ENCODE measurements around the gene RCBTB1. TPM values are rescaled to one million over a fixed set of nuclear protein-coding genes. Genes with fewer than 3 reads are reported as not detected.
A peak's percentile ranks its signal among the peaks of the same experiment; 100 is the strongest.
"Not testable (repeated sequence)": the region's sequence is repeated elsewhere in the genome, so short reads cannot be mapped to it uniquely, and the experiment has no call there.

Gene RCBTB1
- total RNA-seq, result 10 to 100 TPM; 12.9 to 13.0 TPM
- long read RNA-seq, donor 1, full-length matches to known transcripts, result 5 of 9 reads
- long read RNA-seq, donor 1, partial matches to known transcripts, result 0 of 9 reads
- long read RNA-seq, donor 1, other reads (novel, unspliced or antisense), result 4 of 9 reads
- long read RNA-seq, donor 2, full-length matches to known transcripts, result 2 of 5 reads
- long read RNA-seq, donor 2, partial matches to known transcripts, result 1 of 5 reads
- long read RNA-seq, donor 2, other reads (novel, unspliced or antisense), result 2 of 5 reads

DNA sequence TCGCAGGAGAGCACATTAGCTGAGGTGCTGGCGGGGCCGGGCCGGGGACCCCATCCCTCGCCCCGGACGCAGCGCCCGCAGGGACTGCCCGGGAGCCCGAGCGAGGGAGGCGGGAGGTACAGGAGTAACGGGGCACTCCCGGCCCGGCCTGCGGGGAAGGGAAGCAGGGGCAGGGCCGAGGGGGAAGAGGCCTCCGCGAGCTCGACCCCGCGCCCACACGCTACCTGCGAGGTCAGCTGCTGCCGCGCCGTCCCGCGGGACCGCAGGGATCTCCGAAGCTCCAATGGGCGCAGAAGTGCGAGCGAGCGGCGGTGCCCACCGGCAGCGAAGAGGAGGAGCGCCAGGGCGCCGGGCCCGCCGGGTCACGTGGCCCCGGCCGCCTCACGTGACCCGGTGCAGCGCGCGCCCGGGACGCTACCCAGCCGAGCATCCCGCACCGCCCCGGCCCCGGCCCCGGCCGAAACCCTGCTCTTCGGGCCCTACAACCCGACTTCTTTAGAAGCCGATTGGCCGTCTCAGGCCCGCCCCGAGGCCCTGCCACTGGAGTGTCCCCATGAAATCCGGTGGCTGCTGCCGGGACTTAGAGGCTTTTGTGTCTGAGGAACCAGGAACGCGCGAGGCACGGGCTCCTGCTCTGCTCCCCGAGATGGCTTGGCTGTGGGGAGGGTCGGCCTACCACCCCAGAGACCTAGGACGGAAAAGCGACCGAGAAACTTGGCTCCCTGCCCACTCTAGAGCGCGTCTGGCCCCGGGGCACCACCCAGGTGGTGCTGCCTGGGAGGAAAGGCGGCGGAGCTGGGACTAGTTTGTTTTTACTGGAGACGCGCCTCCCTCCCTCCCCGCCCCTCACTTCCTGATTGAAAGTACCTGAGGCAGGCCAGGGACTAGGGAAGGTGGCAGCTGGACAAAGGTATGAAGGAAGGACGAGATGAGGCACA lies at the start of gene RCBTB1:
Gene RCBTB1, minus strand, starts transcription at position 339 of the 938 bp plus-strand sequence. CDS start 18,279 bp downstream, outside the sequence.
- intact Hi-C loops (cut with DNase I), result no loop called here
- peak; percentile 86 for DNase-seq (ENCODE audit: low spot score)

DNA sequence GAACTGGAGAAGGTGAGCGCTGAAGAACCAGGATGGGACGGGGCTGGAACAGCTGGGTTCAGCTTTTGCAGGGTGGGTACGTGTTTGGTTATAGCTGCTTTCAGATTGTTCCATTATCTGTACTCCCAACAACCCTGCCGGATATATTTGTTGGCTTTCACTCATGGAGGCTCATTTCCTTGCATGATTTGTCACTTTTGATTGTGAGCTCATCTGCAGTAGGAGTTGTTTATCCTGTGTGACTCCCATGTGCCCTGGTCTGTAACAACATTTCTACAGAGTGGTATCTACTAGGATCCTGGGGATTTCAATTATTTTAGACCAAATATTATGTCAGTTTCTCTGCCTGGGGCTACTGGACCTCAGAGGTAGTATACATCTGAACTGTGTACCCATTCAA lies 48.4 kb upstream of the RCBTB1 start:
- no peak for DNase-seq (ENCODE audit: low spot score)
- intact Hi-C loops (cut with DNase I), result no loop called here

DNA sequence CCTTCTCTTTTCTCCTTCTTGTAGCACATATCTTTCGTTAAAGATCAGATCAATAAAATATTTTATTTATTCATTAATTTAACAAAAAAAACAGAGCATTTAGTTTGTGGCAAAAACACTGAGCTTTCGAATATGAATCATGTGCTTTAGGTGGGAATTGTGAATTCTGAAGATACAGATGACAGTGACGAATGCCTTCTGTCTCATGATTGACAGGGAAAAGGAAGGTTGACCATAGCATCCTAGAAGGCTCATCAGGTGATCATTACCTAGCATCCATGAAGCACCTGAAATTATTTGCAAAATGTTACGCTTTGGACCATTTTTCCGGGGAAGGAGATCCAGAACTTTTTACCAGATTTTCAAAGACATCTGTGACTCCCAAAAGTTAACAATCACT lies 46.8 kb upstream of the RCBTB1 start:
- intact Hi-C loops (cut with DNase I), result no loop called here
- DNase-seq (ENCODE audit: low spot score), result no peak

DNA sequence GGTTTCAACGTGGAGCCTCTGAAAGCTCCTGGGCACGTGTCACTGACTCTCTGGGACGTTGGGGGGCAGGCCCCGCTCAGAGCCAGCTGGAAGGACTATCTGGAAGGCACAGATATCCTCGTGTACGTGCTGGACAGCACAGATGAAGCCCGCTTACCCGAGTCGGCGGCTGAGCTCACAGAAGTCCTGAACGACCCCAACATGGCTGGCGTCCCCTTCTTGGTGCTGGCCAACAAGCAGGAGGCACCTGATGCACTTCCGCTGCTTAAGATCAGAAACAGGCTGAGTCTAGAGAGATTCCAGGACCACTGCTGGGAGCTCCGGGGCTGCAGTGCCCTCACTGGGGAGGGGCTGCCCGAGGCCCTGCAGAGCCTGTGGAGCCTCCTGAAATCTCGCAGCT lies 45.2 kb upstream of the RCBTB1 start:
- intact Hi-C loops (cut with DNase I), result no loop called here
- no peak for DNase-seq (ENCODE audit: low spot score)

DNA sequence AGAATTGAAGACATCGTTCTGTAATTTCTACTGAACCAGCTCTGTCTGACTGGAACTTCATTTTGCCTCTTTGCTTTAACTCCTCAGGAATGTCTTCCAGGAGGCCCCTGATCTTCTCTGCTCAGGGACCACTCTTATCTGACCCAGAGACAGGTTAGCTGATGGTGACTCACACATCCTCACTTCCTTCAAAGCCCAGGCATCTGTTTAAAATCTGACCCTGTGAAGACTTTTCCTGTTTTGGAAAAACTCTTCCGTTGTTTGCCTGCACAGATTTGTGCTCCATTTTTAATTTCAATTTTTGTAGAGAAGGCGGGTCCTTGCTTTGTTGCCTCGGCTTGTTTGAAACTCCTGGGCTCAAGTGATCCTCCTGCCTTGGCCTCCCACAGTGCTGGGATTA lies 44.6 kb upstream of the RCBTB1 start:
- intact Hi-C loops (cut with DNase I), result no loop called here
- no peak for DNase-seq (ENCODE audit: low spot score)

DNA sequence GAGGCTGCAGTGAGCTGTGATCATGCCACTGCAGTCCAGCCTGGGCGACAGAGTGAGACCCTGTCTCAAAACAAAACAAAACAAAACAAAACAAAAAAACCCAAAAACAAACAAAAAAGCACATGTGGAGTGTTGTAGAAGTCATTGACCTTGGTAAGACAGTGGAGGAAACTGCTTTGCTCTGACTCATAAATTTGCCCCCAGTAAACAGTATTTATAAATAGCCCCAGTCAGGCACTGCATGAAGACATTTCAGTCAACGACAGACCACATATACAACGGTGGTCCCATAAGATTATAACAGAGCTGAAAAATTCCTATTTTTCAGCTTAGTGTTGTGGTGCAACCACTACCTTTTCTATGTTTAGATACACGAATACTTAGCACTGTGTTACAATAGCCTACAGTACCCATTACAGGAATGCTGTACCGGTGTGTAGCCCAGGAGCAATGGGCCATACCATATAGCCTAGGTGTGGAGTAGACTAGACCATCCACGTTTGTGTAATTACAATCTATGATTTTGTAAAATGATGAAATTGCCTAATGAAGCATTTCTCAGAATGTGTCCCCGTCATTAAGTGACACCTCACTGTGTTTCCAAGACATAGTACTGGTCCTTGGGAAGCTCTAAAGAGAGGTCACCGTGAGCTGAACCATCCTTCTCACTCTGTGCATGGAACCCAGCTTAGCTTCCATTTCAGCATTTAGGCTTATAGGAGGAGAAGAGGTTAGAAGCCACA lies 44.0 kb upstream of the RCBTB1 start:
- no peak for DNase-seq (ENCODE audit: low spot score)
- intact Hi-C loops (cut with DNase I), result no loop called here

DNA sequence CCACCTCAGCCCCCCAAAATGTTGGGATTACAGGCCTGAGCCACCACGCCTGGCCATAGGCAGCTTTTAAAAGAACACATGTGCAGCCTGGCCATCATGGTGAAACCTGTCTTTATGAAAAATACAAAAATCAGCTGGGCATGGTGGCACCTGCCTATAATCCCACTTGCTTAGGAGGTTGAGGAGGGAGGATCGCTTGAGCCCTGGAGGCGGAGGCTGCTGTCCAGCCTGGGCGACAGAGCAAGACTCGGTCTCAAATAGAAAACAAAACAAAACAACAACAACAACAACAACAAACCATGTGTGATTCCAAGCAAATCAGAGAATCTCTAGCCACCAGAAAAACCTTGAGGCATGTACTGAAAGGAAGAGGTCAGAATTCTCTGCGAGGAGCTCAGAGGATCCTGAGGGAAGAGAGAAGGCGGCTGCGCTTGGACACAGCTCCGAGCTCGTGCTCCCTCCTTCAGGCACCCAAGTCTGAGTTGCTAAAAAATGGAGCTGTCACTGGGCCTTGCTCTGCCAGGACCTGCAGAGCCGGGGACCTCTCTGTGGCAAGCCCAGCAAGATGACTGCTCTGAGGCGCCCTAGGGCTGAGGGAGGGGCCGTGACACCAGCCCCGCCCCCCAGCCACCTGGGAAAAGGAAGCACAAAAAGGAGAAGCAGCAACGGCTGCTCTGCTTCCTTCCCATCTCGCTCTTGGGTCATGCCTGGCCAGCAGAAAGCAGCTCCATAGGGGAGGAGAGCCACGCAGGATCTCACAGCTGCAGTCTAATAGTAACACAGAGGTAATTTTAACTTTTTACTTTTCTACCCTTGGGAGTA lies 42.7 kb upstream of the RCBTB1 start, which contains the start of gene ARL11:
Gene ARL11, plus strand, starts transcription at position 677 of the 822 bp plus-strand sequence. CDS start 1,941 bp downstream, outside the sequence.
- intact Hi-C loops (cut with DNase I), result no loop called here
- peak; percentile 91 for DNase-seq (ENCODE audit: low spot score)

DNA sequence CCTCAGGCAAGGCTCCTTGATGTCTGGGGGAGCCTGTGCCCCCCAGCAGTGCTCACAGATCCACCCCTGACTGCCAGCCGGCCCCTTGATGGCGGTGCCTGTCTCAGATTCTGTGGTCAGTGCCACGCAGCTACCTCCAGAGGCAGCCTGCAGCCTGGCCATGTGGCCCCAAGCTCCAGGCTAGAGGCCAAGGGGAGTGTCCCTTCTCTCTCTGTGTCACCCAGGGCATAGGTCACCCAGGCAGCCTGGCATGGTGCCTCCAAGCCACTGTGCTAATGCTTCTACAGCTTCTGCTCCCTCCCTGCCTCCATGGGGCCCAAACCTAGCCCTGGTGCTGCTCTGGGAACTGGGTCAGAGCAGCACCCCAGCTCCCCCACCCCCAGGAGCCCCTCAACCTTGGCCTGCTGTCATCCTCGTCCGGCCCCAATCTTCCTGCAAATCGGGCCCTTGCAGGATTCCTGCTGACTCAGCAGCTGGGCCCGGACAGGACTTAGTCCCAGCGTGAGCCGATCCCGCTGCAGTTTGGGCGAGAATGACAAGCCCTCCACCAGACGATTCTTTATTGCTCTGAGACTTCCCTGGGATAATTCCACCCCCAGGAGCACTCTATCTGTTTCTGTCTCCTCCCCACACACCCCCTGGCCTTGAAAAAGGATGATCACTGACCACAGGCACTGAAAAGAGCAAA lies 40.2 kb upstream of the RCBTB1 start:
- intact Hi-C loops (cut with DNase I), result no loop called here
- no peak for DNase-seq (ENCODE audit: low spot score)

DNA sequence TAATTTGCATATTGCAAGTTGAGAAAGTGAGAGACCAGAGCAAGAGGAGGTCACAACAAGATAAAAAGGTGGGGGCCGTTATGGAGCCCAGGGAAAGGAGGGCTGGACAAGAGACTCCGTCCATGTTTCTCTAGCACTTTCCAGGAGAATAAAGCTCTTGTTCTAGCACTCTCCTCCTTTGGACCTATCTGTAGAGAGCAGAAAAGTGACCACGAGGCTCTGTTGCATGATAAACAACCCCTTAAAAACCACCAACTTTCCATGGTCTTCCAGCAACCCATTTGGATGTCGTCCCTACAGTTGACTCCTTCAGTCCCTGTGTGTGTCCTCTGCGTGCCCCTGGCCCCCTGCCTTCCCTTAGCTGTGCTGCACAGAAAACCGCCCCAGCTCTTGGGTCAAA lies 38.9 kb upstream of the RCBTB1 start:
- intact Hi-C loops (cut with DNase I), result no loop called here
- no peak for DNase-seq (ENCODE audit: low spot score)

DNA sequence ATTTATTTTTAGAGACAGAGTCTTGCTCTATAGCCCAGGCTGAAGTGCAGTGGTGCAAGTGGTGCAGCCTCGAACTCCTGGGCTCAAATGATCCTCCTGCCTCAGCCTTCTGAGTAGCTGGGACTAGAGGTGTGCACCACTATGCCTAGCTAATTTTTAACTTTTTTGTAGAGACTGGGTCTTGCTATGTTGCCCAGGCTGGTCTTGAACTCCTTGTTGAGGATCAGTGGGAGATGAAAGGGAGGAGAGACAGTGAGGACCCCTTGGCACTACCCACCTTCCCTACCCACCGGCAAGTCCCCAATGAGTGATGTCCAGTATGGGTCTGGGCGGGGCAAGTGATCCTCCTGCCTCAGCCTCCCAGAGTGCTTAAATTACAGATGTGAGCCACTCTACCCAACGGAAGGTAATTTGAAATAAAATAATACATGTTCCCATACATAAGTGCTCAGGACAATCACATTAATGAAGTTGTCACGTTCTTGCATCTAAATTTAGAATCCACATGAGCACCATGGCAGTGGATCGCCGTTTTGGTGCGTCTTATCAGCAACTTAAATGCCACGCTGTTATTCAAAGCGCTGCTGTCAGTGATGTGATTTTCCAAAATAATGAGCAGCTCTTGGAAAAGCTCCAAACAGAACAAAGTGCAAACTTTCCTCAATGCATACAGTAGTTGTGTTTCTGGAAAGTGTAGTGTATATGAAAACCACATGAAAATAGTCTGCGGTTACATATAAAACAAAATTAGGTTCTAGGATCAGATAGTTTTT lies 37.0 kb upstream of the RCBTB1 start:
- intact Hi-C loops (cut with DNase I), result no loop called here
- DNase-seq (ENCODE audit: low spot score), result no peak

DNA sequence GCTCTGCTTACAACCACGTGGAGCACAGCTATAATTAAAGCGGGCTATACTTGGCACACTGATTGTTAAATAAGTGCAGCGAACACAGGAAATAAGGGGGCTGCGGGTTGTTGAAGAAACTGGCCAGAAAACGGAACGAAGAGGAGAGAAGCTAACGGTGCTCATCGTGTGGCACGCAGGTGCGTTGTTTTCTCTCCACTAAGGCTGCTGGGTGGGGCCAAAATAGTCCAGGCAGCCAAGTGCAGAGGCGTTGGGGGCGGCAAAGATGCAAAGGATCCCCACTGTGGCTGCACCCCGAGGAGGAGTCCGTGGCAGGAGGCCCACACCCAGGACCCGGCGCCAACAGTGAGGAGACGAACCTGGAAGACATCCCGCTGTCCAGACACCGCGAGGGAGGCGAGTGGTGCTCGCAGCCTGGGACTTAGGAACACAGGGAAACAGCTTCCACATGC lies 34.8 kb upstream of the RCBTB1 start:
- intact Hi-C loops (cut with DNase I), result no loop called here
- no peak for DNase-seq (ENCODE audit: low spot score)

DNA sequence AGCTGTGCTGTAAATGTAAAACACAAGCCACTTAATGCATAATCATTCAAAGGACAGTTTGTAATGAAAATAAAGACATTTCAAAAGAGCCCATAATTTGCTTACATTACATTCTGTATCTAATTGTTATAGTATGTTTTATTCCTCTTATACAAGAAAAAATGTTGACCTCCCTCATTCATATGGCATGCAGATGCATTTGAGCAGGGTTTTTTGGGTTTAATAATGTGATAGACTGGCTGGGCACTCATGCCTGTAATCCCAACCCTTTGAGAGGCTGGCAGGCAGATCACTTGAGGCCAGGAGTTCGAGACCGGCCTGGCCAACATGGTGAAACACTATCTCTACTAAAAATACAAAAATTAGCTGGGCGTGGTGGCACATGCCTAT lies 31.3 kb upstream of the RCBTB1 start:
- no peak for DNase-seq (ENCODE audit: low spot score)
- intact Hi-C loops (cut with DNase I), result no loop called here

DNA sequence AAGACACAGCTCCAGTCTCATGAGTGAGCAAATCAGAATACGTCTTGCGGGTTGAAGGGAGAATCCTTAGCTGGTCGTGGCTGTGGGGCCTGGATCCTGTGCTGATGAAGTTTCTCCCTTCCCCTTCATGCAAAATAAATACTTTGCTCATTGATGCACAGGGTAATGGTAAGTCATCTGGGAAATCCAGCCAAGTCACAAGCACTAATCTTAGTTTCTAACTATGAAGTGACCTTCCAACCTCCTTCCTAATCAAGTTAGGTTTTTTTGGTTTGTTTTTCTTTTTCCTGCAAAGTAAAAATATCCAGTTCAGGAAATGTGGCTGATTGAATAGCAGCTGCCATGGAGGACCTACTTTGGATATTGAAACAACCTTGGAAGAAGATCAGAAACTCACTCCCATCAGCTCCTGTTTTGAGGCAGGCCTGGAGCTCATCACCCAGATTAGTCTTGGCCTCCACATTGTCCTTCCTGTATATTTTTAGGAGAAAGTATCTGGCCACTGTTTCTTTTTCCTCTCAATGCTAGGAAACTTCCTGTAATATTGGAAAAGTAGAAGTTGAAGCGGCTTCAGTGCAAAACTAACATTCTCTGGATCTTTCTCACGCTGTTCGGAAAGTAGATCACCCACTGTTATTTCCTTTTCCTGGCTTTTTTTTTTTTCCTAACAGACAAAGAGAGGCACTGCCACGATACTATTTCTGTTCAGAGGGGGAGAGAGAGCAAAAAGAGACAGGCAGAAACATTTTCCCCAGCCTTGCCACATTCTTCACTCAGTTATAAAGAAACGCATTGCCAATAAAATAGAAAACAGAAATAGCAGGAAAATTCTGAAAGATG lies 30.7 kb upstream of the RCBTB1 start:
- no peak for DNase-seq (ENCODE audit: low spot score)
- intact Hi-C loops (cut with DNase I), result no loop called here

DNA sequence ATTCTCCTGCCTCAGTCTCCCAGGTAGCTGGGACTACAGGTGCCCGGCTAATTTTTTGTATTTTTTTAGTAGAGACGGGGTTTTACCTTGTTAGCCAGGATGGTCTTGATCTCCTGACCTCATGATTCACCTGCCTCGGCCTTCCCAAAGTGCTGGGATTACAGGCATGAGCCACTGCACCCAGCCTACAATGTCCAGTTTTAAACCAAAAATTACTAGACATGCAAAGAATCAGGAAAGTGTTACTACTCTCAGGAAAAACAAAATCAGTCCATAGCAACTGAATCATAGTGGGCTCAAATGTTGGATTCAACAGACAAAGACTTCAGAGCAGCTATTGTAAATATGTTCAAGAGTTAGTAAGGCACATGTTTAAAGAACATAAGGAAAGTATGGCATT lies 26.7 kb upstream of the RCBTB1 start:
- intact Hi-C loops (cut with DNase I); DNase-seq (ENCODE audit: low spot score): not testable (repeated sequence)

DNA sequence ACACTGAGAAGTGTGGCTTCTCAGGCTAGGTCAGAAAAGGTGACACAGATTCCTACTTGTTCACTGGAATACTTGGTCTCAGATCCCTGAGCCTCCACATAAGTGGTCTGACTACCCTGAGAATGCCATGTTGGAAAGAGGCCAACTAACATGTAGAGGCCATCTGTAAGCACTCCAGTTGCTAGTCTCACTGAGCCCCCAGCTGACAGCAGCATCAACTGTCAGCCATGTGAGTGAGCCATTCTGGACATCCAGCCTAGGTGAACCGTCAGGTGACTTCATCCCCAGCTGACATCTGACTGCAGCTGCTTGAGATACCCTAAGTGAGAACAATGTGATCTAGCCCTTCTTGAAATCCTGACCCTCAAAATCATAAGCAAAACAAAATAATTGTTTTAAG lies 24.8 kb upstream of the RCBTB1 start:
- no peak for DNase-seq (ENCODE audit: low spot score)
- intact Hi-C loops (cut with DNase I), result no loop called here

DNA sequence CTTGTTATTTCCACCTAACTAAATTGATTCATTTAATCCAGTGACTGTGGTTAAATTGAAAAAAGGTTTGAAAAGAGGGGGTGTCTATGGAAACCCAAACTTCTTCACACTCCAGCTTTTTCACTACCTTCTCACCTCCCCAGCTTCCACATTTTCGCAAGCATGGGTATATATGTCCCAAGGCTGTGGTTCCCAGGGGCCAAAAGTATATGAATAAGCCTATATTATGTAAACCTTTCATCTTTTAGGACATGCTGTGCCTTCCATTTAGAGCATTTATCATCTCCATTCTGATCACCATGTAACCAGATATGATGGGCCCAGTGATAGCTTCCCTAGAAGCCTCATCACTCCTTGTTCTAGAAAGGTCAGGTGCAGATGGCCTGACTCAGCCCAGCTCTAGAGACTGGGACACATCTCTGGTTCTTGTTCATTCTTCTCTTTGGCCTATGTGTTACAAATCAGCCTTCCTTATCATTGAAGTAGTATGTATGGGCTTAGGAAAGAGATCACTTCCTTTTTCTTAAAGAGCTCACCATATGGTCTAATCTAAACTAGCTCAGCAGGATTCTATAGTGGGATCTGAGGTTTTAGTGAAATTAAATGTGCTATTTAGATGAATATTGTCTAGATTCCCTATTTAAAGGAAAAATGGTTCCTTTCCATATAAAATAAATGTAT lies 23.4 kb upstream of the RCBTB1 start:
- no peak for DNase-seq (ENCODE audit: low spot score)
- intact Hi-C loops (cut with DNase I), result loop anchor here (5.0 to 10.0 kb wide), 2 partner anchors 304 to 306 kb away; no protein-coding TSS in a partner anchor
